HUDEP-2 (cell line): Measurements from ENCODE around the gene PCYOX1L.

Experiments
- DNase-seq, 76 experiments: peaks; one replicate each; lab custom pipeline; 2025; ENCODE audit not compliant: unreplicated experiment in 76 of 76; lab: John Stamatoyannopoulos, UW

PCYOX1L gene

DNA sequence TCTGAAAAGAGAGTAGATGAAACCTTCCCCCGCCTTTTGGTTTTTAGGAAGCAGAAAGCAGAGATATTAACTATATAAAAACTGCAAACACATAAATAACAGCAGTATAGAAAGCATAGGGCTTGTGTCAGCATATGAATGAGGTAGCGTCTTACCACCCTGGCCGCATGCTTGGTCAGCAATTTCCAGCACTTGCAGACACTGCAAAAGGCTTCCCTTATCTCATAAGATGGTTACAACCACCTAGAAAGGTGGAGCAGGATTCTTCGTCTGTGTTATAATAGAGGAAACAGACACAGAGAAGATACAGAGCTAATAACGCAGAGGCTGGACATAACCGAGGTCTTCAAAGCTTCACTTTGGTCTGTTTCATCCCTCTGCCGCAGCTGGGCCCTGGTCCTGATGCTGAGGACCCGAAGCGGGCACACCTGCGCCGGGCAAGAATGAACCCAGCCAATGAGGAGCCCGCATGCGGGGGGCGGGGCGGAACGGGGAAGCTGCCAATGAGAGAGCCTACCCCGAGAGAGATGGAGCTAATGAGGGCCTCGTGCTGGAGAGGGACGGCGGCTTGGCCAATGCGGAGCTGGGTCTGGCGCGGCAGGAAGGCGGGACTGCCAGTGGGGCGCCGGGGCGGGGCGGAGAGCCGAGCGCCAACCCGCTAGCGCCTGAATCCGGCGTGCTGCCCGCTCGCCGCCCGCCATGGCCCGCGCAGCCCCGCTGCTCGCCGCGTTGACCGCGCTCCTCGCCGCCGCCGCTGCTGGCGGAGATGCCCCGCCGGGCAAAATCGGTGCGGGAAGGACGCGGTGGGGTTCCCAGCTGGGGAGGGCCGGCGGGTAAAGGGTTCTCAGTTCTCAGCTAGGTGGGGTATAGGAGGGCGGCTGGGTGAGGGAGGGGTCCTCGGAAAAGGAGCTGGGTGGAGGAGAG lies at the start of gene PCYOX1L:
TSS of gene PCYOX1L (plus strand) at position 677 of the 924 bp plus-strand sequence. CDS start at position 700, 23 bp downstream.
- peak in 75 of 76 experiments; percentile 32 to 96 (median 91) for DNase-seq

GRCh38 chr5:149309354-149309753 lies 48.5 kb upstream of the PCYOX1L start:
- DNase-seq = no peak

GRCh38 chr5:149310488-149310887 lies 47.4 kb upstream of the PCYOX1L start:
- no peak for DNase-seq

DNA sequence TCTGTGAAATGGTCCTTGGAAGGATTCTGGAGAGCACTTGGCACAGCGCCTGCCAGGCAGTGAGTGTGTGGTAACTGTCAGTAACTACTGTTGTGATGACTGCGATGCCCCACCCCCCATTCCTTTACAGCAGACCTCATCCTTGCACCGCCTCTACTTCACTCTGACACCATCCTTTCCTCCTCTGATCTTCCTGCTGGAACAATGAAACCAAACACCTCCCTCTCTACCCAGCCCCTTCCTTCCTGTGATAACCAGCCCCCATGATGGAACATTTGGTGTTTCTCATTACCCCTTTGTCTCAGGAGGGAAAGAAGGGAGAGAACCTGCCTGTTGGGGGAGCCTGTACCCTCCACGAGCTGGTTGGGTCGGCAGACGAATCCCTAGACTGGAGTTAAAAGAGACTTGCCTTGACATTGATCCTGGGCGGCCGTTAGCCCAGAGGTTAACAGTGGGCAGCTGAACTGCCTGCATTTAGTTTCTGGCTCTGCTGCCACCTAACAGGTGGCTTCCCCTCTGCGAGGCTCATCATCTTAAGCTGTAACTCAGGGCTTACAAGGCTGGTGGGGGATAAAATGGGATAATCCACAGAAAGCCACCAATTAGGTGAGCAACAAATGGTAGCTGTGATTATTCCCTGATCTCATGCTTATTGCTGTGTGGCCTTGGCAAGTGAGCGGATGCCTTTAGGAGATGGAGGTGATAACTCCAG lies 46.7 kb upstream of the PCYOX1L start:
- no peak for DNase-seq

- no peak for DNase-seq
Observed at GRCh38 chr5:149313151-149313841, 44.5 kb upstream of the PCYOX1L start.

DNA sequence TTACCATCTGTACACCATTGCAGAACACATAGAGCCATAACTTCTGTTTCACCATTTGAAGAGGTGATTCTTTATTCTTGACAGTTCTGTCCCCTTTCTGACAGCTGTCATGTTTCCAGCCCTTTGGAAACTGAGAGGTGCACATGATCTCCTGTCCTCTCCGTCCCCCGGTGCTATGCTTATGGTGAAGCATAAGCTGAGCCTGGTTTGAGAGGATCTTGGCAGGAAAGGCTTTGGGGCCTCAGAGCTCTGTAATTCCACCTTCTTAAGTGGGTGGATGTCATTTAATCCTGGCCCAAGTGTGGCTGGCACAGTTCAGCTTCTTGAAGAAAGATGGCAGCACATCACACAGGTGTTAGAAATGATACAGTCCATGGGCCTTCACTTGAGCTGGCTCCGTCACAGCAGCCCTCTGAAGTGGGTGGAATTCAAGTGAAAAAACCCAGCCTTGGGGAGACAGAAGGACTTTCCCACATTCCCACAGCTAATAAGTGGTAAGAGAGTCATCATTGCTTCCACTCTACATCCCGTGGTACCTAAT lies 43.2 kb upstream of the PCYOX1L start:
- no peak for DNase-seq

DNA sequence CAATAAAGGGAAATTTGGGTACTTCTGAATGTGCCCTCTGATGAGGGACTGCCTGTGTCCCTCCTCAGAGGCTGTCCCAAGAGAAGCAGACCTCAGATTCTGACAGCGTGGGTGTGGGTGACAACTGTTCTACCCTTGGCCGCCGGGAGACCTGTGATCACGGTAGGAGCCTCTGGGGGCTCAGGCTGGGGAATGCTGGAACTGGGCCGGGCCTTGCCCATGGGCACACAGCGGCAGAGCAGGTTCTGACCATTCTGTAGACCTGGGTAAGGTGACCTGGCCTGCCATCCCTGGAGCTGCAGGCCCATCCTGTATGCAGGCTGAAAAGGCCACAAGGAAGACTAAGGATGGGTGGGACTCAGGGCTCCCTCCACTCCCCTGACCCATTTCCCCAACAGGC lies 42.1 kb upstream of the PCYOX1L start:
- no peak for DNase-seq

DNA sequence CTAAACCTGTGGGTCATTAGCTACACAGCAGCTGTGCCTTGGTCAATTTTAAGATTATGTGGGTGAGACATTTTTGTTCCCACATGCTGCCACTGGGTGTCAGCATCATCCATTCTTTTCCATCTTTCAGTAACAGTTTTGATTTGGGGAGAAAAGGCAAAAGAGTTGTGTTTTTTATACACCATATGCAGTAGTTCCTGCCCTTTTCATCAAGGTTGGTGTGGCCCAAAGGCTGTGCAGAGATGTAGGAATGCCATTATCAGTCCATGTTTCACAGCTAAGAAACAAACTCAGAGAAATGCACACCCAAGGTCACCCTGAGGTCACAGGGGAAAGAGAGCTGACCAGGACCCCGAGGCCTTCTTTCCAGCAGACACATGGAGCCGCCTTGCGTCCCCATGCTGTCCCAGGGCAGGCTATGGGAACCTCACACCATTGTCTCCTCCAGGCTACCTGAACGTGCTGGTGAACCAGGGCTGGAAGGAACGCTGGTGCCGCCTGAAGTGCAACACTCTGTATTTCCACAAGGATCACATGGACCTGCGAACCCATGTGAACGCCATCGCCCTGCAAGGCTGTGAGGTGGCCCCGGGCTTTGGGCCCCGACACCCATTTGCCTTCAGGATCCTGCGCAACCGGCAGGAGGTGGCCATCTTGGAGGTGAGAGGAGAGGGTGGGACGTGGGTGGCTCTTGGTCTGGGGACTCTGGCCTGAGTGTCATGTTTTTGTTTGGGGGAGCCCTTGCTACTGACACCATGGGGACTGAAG lies 40.4 kb upstream of the PCYOX1L start:
- peak in 15 of 76 experiments; percentile 3 to 41 (median 13) for DNase-seq

- no peak for DNase-seq
Observed at GRCh38 chr5:149319174-149319573, 38.7 kb upstream of the PCYOX1L start.

GRCh38 chr5:149320791-149321330 lies 37.0 kb upstream of the PCYOX1L start:
- DNase-seq = peak in 48 of 76 experiments; percentile 2 to 60 (median 22)

DNA sequence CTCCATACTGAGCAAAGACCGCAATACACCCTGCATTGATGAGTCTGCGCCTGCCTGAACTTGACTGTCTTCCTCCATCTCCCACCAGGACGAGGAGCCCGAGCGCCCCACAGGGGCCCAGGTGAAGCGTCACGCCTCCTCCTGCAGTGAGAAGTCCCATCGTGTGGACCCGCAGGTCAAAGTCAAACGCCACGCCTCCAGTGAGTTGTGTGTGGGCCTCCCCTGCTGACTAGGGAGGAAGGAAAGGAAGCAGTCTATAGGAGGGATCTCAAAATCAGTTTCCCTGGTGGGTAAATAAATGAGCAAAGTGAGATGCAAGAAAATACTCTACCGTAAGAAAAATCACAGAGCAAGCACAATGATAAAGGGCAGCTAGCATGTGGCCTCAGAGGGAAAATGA lies 35.3 kb upstream of the PCYOX1L start:
- no peak for DNase-seq

GRCh38 chr5:149323210-149323609 lies 34.6 kb upstream of the PCYOX1L start:
- no peak for DNase-seq

DNA sequence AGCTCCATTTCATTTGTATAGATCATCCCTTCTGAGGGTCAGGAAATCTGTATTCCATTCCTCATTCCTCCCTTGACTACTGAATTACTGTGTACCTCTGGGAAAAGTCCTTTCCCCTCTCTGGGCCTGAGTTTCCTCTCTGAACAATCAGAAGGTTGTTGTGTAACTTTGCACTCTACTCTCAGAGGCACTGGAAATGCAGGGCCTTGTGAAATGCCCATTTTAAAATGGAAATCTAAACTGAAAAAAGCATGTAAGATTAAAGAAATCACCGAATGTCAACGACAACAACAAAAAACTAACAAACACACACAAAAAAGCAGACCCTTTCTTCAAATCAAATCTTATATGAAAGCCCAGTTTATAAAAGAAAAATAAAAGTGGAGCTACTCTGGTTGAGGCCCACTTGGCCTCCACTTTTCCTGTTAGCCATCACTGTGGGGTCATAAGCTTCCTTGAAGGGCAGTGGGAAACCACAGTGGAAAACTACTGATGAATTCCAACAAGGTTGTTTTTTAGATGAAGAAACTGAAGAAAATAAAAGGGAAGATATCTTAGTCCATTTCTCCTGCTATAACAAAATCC lies 34.1 kb upstream of the PCYOX1L start:
- no peak for DNase-seq

DNA sequence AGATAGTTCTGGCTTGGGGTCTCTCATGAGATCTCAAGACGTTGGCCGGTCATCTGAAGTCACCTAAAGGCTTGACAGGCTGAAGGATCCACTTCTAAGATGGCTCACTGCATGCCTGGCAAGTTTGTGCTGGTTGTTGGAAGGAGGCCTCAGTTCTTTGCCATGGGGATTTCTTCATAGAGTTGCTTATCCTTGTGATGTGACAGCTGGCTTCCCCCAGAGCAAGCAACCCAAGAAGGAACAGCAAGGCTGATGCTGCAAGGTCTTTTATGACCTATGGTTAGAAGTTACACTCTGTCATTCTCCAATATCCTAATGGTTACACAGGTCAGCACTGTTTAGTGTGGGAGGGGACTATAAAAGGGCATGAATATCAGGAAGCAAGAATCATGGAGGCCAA lies 33.2 kb upstream of the PCYOX1L start:
- DNase-seq = no peak

DNA sequence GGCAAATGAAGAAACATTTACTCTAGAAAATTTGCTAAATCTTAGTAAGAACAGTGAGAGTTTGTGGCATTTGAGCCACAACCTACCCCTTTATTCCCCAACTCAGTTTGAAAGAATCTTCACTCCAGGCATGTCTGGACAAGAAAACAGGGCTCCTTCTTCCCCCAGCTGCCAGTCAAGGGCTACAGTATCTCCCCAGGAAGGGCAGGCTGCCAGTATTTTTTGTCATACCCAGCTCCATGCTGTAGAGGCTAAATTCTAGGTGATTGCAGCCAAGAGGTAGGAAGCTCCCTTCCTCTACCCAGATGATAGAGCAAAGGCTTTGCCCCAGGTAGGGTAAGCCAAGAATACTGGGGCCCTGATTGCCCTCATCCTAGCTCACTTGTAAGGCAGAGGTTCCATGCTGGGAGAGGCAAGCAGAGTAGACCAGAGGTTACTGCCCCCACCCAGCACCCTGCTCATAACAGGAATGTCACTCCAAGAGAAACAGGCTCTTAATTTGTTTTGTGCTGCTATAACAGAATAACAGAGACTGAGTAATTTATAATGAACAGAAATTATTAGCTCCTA lies 32.6 kb upstream of the PCYOX1L start:
- peak in 1 of 76 experiments; percentile 5 for DNase-seq

- no peak for DNase-seq
Observed at GRCh38 chr5:149325894-149326293, 32.0 kb upstream of the PCYOX1L start.

- no peak for DNase-seq
Observed at GRCh38 chr5:149326611-149327010, 31.2 kb upstream of the PCYOX1L start.

GRCh38 chr5:149328177-149328576 lies 29.7 kb upstream of the PCYOX1L start:
- DNase-seq = no peak
